Measurements from ENCODE around the gene BBS2.

DNA sequence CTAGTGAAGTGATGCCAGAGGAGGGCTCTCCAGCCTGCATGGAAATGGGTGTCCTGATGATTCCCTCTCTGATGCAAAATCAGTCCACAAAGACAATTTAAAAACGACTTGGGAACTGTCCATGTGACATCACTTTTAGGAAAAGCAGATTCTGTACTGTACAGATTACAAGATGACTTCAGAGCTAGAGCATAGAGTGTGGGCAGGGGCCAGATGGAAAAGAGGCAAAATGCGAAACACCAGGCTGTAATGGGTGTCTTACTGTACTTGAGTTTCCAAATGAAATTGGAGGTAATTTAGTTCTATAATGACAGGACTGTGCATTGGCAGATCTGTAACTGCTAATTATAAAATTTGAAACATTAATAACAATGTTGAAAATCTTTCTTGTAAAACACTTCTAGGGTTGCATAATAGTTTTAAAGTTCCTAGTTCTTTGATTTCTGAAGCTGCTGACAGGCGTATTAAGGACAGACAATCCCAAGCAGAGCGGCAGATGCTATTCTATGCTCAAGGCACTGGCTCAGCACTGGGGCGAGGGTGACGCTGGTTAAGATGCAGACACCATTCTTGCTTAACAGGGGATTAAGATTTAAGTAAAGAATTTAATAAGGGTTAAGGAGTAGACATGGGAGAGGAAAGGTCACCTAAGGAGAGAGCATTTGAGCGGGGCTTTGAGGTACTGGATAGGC, 38.9 kb downstream of the BBS2 start:
- TF ChIP-seq CTCF (IDR thresholded peaks at IDR 0.05) (no peak), POLR2A (IDR thresholded peaks at IDR 0.05) (no peak)

Measured in Peyer's patch (tissue), 4 donors.